Cardiac fibroblast (primary cell): Measurements from ENCODE around the gene NARF.
"Not testable (repeated sequence)": the region's sequence is repeated elsewhere in the genome, so short reads cannot be mapped to it uniquely, and the experiment has no call there.

Experiments used
- DNase-seq, 2 donors: peaks; one replicate each; pipeline versions ENCODE4 v3.0.0 to v3.0.0-alpha.2; 2010; ENCODE audit warnings: low read depth in 2 of 2
- H3K4me3 ChIP-seq, 2 donors: replicated peaks in 1 of 2; 1 replicate in 1 of 2; 2 replicates in 1 of 2; pipeline ENCODE4 v1.5.1; 2011; ENCODE audit warnings: low read depth in 2 of 2, low read length in 2 of 2, mild to moderate bottlenecking in 2 of 2, moderate library complexity in 1 of 2
- CTCF ChIP-seq: IDR thresholded peaks from one replicate; pipeline ENCODE4 v1.5.1; 2011; ENCODE audit warnings: low read depth, mild to moderate bottlenecking, low read length, inconsistent platforms

NARF gene

GRCh38 chr17:82457073-82457928, 1.2 kb upstream of the NARF start:
- no peak for TF ChIP-seq CTCF
- peak; percentile 5 to 53 for DNase-seq

GRCh38 chr17:82457929-82458178, 687 bp upstream of the NARF start:
- no peak for DNase-seq
- TF ChIP-seq CTCF, result no peak
- H3K4me3 ChIP-seq, result peak overlapping the region; percentile 88 to 89

More at GRCh38 chr17:82457073-82457928, 1.2 kb upstream of the NARF start:
- H3K4me3 ChIP-seq, result peak overlapping the region; percentile 88 to 89

GRCh38 chr17:82458885-82459424, 414 bp downstream of the NARF start:
- no peak for TF ChIP-seq CTCF
- H3K4me3 ChIP-seq, result peak overlapping the region; percentile 88 to 89
- peak; percentile 22 to 39 for DNase-seq

- not testable (repeated sequence) for H3K4me3 ChIP-seq, DNase-seq
These were observed 1.4 kb downstream of the NARF start for GRCh38 chr17:82459936-82460335.

- H3K4me3 ChIP-seq, result no peak overlapping the region
- TF ChIP-seq CTCF, result no peak
- no peak for DNase-seq
These were observed 3.4 kb downstream of the NARF start for GRCh38 chr17:82461827-82462524.

GRCh38 chr17:82463391-82463790, 4.8 kb downstream of the NARF start:
- H3K4me3 ChIP-seq, result no peak overlapping the region
- TF ChIP-seq CTCF, result no peak

GRCh38 chr17:82463925-82464566, 5.5 kb downstream of the NARF start:
- TF ChIP-seq CTCF, result no peak
- H3K4me3 ChIP-seq, result no peak overlapping the region

More at GRCh38 chr17:82463391-82463790, 4.8 kb downstream of the NARF start:
- DNase-seq, result no peak

More at GRCh38 chr17:82463925-82464566, 5.5 kb downstream of the NARF start:
- no peak for DNase-seq
